Measurements from ENCODE around the gene ZNF653. TPM values are rescaled to one million over a fixed set of nuclear protein-coding genes. Genes with fewer than 3 reads are reported as not detected.

The ZNF653 gene
- total and polyA plus RNA-seq, 9 of the 15 experiments (the other 6 are each of a cell fraction or from before 2014, with no cell fraction given), result 1.6 to 8.0 (median 4.2) TPM; not detected in 2

DNA sequence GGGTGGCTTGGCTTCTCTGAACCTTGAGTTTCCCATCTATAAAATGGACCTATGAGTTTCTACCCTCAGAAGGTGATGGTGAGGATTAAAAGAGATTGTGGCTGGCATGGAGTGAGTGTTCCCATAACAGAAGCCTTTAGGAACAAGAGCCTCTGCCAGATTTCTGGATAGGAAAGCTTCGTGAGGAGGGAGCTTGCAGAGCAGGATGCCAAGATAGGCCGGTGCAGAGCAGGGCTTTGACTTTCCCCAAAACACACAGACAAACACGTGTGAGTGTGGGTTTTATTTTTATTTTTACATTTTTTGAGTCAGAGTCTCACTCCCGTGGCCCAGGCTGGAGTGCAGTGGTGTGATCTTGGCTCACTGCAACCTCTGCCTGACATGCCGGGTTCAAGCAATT is 29.3 kb upstream of the ZNF653 start:
- Histone ChIP-seq H3K36me3 (ENCODE audit: control insufficient read depth, insufficient read depth, low read length) (no peaks in the 10 kb centered on the region), H3K27me3 (ENCODE audit: control insufficient read depth in 2 of 2, insufficient read depth in 2 of 2, low read length in 2 of 2) (no peaks in the 10 kb centered on the region), H3K4me2 (ENCODE audit: insufficient read depth, low read length) (no peak overlapping the region), H3K4me1 (replicated peaks in 1 of 2; ENCODE audit: control insufficient read depth in 2 of 2, insufficient read depth in 2 of 2, low read length in 2 of 2) (peaks cover 31 to 42% of the 10 kb centered on the region in 2 experiments; a peak in 4 of 5 replicates), H4K20me1 (replicated peaks; ENCODE audit: control insufficient read depth, insufficient read depth, low read length) (no peaks in the 10 kb centered on the region), H2AFZ (ENCODE audit: low read depth, low read length) (no peak overlapping the region), H3K4me3 (no peak overlapping the region), H3K9me3 (replicated peaks; ENCODE audit: control insufficient read depth, insufficient read depth, low read depth, low read length) (no peaks in the 10 kb centered on the region), H3K9ac (ENCODE audit: insufficient read depth in 1 of 2, low read depth in 2 of 2, low read length in 2 of 2) (no peak overlapping the region), H3K27ac (ENCODE audit: extremely low read depth, low read depth, low read length) (no peak overlapping the region), H3K79me2 (ENCODE audit: control insufficient read depth, insufficient read depth, low read length) (no peaks in the 10 kb centered on the region), H3K9me1 (ENCODE audit: control insufficient read depth, insufficient read depth, low read length) (no peaks in the 10 kb centered on the region)
- DNase-seq (ENCODE audit: extremely low read depth in 1 of 4, low spot score in 3 of 4), result no peak
- intact Hi-C loops (cut with micrococcal nuclease) (loop anchor here (5.0 kb wide), 1 partner anchor 38 kb away; no protein-coding TSS in a partner anchor), in situ Hi-C loops (cut with MboI) (no loop called here)
- POLR2A ChIA-PET, result interaction anchor here (0.9 kb wide), 1 partner anchor 34 kb away, joined by 3 read pairs; no protein-coding TSS in a partner anchor
- CTCF ChIA-PET (ENCODE audit: low intra/inter-chr PET ratio), result no interaction called here
- no peak for FAIRE-seq
- TF ChIP-seq RBM39 (optimal IDR thresholded peaks at IDR 0.05; ENCODE audit: low read depth, low read length) (peak; percentile 25), KDM1A (IDR thresholded peaks at IDR 0.05) (0 out of 4 replicates have a peak, but pooled peaks have one; percentile 0 to 22), NCOA2 (IDR thresholded peaks at IDR 0.05; ENCODE audit: partially characterized antibody in 2 of 2) (no peak), RBM25 (IDR thresholded peaks at IDR 0.05; ENCODE audit: low read depth, low read length, severe bottlenecking) (peak; percentile 50), BRD9 (IDR thresholded peaks at IDR 0.05; ENCODE audit: low read depth, partially characterized antibody) (no peak)
- TF ChIP-seq, protein P1, sequence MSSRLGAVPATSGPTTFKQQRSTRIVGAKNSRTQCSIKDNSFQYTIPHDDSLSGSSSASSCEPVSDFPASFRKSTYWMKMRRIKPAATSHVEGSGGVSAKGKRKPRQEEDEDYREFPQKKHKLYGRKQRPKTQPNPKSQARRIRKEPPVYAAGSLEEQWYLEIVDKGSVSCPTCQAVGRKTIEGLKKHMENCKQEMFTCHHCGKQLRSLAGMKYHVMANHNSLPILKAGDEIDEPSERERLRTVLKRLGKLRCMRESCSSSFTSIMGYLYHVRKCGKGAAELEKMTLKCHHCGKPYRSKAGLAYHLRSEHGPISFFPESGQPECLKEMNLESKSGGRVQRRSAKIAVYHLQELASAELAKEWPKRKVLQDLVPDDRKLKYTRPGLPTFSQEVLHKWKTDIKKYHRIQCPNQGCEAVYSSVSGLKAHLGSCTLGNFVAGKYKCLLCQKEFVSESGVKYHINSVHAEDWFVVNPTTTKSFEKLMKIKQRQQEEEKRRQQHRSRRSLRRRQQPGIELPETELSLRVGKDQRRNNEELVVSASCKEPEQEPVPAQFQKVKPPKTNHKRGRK (tag; IDR thresholded peaks at IDR 0.05), result peak; percentile 59; the same call in 1 of the 2 replicates
- TF ChIP-seq, protein P2, sequence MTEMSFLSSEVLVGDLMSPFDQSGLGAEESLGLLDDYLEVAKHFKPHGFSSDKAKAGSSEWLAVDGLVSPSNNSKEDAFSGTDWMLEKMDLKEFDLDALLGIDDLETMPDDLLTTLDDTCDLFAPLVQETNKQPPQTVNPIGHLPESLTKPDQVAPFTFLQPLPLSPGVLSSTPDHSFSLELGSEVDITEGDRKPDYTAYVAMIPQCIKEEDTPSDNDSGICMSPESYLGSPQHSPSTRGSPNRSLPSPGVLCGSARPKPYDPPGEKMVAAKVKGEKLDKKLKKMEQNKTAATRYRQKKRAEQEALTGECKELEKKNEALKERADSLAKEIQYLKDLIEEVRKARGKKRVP (CRISPR knock-in tag; IDR thresholded peaks at IDR 0.05), result no peak
- TF ChIP-seq, protein P3, sequence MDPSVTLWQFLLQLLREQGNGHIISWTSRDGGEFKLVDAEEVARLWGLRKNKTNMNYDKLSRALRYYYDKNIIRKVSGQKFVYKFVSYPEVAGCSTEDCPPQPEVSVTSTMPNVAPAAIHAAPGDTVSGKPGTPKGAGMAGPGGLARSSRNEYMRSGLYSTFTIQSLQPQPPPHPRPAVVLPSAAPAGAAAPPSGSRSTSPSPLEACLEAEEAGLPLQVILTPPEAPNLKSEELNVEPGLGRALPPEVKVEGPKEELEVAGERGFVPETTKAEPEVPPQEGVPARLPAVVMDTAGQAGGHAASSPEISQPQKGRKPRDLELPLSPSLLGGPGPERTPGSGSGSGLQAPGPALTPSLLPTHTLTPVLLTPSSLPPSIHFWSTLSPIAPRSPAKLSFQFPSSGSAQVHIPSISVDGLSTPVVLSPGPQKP (CRISPR knock-in tag; IDR thresholded peaks at IDR 0.05), result no peak
- TF ChIP-seq, protein P4, sequence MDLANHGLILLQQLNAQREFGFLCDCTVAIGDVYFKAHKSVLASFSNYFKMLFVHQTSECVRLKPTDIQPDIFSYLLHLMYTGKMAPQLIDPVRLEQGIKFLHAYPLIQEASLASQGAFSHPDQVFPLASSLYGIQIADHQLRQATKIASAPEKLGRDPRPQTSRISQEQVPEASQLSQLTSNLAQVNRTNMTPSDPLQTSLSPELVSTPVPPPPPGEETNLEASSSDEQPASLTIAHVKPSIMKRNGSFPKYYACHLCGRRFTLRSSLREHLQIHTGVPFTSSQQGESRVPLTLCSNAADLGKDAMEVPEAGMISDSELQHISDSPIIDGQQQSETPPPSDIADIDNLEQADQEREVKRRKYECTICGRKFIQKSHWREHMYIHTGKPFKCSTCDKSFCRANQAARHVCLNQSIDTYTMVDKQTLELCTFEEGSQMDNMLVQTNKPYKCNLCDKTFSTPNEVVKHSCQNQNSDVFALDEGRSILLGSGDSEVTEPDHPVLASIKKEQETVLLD (IDR thresholded peaks at IDR 0.05), result no peak
- TF ChIP-seq, protein P5, sequence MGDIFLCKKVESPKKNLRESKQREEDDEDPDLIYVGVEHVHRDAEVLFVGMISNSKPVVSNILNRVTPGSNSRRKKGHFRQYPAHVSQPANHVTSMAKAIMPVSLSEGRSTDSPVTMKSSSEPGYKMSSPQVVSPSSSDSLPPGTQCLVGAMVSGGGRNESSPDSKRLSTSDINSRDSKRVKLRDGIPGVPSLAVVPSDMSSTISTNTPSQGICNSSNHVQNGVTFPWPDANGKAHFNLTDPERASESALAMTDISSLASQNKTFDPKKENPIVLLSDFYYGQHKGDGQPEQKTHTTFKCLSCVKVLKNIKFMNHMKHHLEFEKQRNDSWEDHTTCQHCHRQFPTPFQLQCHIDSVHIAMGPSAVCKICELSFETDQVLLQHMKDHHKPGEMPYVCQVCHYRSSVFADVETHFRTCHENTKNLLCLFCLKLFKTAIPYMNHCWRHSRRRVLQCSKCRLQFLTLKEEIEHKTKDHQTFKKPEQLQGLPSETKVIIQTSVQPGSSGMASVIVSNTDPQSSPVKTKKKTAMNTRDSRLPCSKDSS (IDR thresholded peaks at IDR 0.05; ENCODE audit: low read depth, partially characterized antibody), result no peak
- ATAC-seq, result no peak
- BruUV-seq (replicated peaks), result no TSS peak
- WGBS (ENCODE audit: insufficient coverage, low coverage, missing lambda C conversion rate), result 59% methylated on average over 5 of the region's 5 CpGs

All from K562 (cell line).